HG02798 (cell line): ENCODE data around the gene CHSY1.

Experiments
- ATAC-seq: cut with Tn5 transposase; IDR thresholded peaks from one replicate; pipeline ENCODE4 v1.9.1; 2021; ENCODE audit warnings: mild to moderate bottlenecking; ENCODE audit not compliant: unreplicated experiment, poor library complexity

Gene CHSY1

DNA sequence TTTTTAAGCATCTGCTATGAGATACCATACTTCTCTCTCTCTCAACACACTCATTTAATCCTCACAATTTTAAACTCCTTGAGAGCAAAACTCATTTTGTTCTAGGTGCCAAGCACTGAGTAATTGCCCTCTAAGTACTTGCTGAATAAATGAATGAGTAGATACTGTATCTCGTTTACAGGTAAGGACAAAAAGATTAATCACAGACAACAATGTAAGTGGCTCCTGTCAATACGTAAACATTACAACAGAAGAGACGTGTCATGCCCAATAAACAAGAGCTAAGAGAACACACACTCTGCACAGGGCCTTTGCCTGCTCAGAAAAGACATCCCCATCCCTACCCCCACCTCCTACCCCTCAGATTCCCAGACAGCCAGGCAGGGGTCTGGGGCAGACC is 59.8 kb downstream of the CHSY1 start:
- ATAC-seq, result no peak

DNA sequence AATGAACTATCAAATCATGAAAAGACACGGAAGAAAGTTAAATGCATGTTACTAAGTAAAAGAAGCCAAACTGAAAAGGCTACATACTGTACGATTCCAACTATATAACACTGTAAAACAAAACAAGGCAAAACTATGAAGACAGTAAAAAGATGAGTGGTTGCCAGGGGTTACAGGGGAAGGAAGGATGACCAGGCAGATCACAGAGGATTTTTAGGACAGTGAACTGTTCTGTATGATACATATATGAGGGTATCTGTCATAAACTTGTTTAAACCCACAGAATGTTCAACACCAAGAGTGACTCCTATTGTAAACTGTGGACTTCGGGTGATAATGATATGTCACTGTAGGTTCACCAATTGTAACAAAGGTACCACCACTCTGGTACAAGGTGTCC is 60.6 kb downstream of the CHSY1 start:
- no peak for ATAC-seq

DNA sequence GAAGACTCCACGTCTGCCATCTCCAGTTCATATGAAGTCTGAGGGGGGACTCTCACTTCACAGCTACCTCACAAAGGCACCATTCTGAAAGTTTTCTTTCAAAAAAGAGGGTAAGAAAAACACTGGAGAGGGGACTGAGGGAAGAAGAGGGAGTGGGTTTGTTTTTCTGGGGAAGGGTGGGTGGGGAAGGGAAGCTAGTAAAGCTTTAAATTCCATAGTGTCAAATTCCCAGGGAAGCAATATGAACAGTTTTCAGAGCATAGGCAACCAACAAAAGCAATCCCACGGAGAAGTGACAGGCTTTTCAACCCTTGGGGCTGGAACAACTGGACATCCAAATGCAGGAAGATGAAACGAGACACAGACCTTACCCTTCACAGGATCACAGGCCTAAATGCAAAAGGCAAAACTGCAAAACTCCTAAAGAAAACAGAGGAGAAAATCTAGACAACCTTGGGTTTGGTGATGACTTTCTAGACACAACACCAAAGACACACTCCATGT is 61.7 kb downstream of the CHSY1 start:
- ATAC-seq, result no peak

- ATAC-seq, result no peak
Measured at GRCh38 chr15:101189409-101190091, 62.3 kb downstream of the CHSY1 start.

DNA sequence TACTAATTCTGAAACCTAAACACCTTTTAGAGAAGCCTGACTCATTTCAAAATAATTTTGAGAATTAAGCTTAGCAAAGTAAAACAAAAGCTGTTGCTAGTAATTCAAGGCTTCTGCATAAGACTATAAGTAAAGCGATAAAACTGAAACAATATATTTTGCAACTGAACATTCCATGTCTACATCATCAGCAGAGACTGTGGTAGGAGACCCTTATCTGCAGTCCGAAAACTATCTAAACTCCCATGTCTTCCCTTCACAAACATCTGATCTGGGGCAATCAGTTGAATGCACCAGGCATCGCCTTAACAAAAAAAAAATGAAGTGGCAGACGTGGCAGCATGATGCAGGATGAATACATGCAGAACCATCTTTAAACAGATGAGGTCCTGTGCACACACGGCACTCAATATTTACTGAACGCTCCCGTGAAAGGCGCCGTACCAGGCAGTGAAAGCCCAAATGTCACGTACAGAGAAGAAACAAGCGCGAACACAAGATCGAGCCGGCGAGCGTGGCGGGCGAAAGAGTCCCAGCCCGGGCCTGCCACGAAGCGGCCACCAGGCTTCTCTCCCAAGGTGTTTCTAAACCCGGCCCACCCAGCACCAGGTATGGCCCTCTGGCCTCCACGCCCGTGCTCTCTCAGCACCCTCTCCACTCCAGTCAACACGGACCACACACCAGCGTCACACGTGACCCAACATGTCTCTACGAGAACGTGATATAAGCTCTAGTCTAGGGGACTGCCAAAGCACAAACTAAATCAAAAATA is 63.0 kb downstream of the CHSY1 start:
- peak; percentile 56 for ATAC-seq

DNA sequence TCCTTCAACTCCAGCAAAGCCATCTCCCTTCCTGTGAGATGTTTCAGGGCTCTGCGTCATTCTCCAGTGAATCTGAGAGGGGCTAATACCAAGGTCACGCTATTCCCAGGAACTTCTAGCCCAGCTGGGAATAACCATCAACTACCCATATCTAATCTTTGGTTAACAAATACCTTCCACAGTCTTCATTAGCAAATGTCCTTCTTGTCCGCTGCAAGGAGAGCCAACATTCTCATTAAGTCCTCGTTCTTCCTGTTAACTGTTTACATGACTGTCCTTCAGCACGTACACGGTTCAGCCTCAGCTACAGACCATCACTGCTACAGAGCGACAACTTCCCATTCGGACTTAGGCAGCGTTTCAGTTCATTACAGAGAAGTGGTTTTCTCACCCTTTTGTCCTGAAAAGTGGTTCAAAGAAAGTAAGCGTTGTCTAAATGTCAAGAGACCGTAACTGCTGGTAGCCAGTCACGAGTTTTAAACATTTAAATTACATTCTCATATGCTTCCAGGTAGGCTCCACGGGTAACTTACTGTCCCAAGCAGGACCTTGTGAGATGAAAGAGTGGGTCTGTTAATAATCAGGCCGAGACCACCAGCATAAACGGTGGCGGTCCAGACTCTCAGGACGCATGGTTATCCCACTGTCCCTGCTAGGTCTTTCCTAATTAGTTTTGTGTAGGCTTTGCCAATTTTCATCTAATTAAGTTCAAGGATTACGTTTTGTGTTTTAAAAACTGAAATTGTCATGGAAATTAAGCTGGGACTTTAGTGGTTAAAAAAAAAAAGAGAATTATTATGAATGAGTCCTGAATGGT is 63.8 kb downstream of the CHSY1 start:
- ATAC-seq, result peak; percentile 87

DNA sequence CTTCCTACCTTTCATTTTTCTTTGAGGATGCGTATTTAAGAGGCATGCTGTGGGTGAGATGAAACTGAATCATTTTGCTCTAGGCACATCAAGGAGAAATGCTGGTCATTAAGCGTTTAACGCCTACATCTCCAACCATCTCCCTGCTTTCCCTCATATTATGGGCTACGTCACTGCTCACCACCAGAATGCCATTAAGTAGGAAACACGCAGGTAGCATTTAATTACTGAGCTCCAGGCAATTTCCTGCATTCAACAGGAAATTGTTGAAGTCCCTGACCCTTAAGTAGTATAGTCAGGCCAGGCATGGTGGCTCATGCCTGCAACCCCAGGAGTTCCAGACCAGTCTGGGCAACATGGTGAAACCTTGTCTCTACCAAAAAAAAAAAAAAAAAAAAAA is 66.1 kb downstream of the CHSY1 start:
- ATAC-seq, result no peak

DNA sequence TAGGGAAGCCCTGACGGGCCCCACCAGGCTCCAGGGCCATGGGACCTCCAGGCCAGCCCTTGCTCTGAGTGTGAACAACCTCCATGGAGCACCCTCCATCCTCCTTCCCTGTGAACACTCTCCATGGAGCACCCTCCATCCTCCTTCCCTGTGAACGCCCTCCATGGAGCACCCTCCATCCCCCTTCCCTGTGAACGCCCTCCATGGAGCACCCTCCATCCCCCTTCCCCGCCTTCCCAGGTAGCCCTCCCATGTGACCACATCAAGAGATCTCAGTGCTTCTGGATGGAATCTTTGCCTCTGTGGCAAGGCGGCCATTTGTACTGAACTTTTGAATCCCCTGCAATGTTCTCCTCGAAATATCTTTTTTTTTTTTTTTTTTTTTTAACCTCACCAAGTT is 66.5 kb downstream of the CHSY1 start:
- no peak for ATAC-seq

- no peak for ATAC-seq
Measured at GRCh38 chr15:101184830-101185229, 67.0 kb downstream of the CHSY1 start.

- no peak for ATAC-seq
Measured at GRCh38 chr15:101183931-101184305, 67.9 kb downstream of the CHSY1 start.

DNA sequence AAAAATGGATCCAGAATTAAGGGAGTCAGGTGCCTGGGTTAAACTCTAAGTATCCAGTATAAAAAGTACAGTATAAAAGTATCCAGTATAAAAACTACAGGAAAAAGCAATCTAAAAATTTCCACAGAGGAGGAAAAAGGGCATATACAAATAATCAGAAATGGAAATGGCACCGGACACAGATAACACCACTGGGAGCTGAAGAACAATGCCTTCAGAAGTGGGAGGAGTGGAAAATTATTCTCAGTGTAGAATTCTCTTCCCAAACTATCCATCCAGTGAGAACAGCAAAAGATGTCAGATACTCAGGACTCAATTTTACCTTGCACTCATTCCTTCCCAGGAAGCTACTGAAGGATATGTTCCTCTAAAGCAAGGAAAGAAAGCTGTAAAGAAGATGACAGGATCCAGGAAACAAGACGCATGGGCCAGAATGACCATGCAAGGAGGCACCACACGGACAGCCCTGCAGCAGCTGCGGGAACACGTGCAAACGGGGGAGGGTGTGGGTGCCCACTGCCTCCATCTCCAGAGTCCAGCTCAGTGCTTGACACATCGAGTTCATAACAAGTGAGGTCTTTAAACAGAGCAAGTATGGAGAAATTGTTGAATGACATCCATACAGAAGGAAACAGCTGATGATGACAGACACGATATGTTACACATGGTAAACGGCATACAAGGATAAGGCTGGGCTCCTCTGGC is 68.5 kb downstream of the CHSY1 start:
- no peak for ATAC-seq

DNA sequence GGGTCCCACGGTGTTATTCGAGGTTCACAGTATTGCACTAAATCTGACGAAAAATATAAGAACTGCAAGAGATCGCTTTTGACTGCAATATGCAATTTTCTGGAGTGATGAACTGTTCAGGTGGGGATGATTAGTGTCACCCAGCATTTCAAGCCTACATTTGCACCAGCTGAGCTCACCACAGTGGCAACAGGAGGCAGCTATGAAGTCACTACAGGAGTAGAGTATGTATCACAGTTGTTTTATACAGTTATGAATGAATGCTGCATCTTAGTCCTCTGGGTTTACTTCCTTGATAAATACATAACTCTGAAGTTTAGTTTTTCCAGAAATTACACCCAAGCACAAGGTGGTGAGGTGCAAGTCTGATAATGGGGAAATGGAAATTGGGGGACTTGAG is 69.6 kb downstream of the CHSY1 start:
- no peak for ATAC-seq

DNA sequence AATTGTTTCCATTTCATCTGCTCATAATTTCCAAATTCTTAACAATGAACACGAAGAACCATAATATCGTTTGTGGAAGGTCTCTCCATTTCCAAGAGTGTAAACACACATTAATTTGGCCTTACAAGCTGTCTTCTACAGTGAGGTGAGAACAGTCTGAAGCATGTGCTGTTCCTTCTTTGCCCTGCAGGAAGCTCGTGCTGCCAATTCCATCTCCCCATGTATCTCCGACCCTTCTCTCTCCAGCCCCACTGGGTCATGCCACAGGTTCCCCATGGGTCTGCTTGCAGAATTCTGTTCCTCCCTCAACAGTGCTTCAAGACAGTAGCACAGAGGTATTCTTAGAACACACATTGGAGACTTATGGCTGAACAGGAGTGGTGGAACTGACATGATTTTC is 70.5 kb downstream of the CHSY1 start:
- no peak for ATAC-seq

GRCh38 chr15:101180620-101181307 is 71.1 kb downstream of the CHSY1 start:
- ATAC-seq, result no peak

GRCh38 chr15:101179341-101180153 is 72.3 kb downstream of the CHSY1 start:
- ATAC-seq, result no peak

DNA sequence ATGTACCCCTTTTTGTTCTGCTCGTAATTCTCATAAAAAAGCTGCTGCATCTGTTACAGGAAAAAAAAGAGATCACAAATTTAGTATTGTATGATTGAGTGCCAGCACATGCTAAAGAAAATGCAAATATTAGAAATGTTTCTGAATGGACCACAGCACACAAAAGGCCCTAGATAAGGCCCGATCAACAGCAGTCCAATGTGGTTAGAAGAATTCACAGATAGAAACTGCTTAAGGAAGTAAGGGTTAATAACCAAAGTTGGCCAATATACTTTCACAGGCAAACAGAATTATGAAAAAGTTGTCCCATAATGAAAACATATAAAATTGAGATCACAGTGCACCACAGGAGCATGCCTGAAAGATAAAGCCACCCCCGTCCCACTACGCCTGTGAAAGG is 72.9 kb downstream of the CHSY1 start:
- ATAC-seq, result no peak

DNA sequence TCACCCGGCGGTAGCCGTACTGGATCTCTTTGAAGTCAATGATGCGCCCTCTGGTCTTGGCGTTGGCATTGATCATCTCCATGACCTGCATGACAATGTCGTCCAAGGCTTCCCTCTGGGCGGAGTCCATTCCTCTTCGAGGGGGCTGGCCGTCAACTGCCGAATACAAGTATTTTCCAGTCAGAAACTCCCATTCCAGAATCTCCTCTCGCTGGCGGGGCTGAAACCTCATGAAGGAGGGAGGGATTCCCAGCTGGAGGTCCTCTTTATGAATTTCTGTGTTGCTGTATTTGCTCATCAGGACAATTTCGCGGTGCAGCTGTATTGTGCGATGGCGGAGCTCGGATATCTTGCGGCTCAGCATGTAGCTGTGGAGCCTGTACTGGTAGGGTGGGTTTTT is 73.4 kb downstream of the CHSY1 start:
- ATAC-seq, result no peak

DNA sequence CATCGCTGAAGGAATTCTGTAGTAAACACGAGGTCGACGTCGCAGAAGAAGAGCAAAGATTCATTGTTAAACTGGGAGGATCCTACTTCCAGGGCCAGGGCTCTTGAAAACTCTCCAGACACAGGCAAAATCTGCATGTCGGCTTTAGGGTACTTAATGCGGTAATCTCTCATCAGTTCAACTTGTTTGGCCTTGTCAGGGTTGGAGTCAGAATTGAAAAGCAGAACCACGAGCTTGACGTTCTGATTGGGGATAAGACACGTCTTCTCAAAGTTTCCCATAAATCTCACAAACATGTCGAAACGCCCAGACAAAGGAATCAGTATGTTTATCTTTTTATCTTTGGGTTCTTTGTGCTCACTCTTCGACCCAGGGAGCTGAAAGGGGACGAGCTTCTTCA is 74.0 kb downstream of the CHSY1 start:
- no peak for ATAC-seq

- no peak for ATAC-seq
Measured at GRCh38 chr15:101176625-101177024, 75.2 kb downstream of the CHSY1 start.
